GM18907 (cell line): ENCODE data around the gene COPS7A.

Experiments used
- ATAC-seq: cut with Tn5 transposase; IDR thresholded peaks from one replicate; pipeline ENCODE4 v1.9.1; 2021; ENCODE audit warnings: mild to moderate bottlenecking, moderate library complexity; ENCODE audit not compliant: unreplicated experiment

COPS7A gene, protein sequence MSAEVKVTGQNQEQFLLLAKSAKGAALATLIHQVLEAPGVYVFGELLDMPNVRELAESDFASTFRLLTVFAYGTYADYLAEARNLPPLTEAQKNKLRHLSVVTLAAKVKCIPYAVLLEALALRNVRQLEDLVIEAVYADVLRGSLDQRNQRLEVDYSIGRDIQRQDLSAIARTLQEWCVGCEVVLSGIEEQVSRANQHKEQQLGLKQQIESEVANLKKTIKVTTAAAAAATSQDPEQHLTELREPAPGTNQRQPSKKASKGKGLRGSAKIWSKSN

DNA sequence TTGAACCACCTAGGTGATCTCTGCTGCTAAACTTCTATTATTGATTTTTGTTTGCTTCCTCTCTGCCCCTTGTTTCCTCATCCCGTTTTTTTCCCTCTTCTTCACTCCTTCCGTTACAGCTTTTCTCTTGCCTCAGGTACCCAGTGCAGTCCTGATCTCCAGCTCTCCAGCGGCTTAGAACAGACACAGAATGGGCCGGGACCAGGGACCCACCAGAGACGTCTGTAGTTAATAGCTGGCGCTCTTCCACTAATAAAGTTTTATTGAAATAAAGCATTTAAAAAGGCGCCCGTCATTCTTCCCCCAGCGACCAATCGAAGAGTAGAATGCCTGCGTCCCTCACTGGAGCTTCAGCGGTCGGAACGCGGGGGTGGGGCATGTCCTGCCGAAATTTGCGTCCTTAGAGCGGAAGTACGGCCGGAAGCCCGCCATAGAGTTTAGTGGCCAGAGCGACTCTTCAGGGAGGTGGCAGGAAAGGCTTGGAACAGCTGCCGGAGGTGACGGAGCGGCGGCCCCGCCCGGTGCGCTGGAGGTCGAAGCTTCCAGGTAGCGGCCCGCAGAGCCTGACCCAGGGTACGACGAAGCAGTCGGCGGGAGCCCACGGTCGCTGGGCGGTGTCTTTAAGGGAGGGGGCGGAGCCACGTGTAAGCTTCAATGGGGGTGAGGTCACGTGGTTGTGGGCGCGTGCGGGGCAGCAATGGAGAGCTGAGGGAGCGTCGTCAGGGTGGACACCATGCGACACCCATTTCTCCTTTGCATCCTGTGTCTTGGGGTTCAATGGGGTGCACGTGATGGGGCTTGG, at the start of gene COPS7A:
Gene COPS7A, plus strand, starts transcription at position 440 of the 802 bp plus-strand sequence. CDS start 611 bp downstream, outside the sequence.
- peak; percentile 91 for ATAC-seq

DNA sequence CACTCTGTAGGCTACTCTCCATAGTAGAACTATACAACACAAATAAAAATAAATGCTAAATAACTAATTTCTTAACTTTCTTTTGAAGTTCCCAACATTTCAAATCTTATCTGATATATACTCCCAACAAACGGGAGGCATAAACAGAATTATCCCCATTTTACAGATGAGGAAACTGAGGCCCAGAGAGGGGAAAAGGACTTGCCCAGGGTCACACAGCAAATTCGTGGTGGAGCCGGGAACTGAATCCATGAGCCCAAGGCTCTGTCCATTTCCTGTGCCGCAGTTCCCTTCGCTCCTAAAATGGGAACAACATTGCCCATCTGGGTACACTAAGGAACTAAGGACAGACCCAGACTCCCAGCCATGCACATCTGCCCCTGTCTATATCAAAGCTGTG, 46.9 kb upstream of the COPS7A start:
- ATAC-seq = no peak

DNA sequence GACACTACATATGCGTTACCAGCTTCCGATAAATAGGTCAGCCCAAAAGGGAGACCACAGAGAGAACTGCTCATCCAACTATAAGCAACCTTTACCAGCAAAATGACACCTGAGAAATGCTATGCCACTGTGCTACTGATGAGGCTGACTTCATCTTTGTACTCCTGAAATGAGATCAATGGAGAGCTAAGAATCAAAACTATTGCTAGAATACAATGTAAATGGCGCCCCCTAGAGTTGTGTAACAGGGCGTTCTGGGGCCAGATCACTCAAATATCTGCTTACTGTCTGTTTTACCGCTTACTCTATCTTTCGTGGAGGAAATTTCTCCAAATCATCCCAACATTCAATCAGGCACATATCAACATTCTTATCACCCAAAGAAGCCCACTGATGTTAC, 39.2 kb upstream of the COPS7A start:
- no peak for ATAC-seq

DNA sequence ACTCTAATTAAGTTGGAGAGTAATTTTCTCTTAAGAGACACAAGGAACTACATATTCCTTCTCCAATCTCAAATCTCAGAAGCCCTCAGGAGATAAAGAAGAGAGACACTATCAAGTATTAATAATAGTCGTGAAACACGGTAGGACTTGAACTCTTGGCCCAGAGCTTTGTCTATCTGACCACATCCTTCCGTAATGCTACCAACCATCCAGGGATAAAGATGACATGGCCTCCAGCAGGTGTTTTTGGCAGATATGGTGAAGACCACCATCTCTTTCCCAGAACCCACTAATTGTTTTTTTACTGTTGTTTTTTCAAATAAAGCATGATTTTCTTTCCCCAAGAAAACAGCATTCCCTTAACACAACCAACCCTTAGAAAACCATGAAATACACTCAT, 38.0 kb upstream of the COPS7A start:
- no peak for ATAC-seq

DNA sequence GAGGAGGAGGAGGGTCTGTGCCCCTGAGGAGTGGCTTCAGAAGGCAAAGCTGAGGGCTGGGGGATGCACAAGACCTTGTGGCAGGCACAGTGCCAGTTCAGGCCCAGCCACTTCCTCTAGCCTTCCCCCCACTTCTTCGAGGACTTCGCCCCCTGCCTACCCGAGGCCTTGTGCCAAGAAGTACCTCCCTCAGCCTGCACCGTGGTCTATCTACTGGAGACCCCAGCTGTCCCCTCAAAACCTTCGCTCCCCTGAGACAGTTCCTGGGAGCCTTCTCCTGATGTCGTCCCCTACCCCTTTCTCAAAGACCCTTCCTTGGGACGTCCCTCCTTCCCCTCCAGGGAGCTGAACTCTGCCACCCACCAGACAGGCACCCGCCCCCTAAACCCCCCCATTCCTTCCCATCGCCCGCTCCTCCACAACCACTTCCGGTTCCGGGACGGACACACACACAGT, 35.3 kb upstream of the COPS7A start:
- ATAC-seq = peak; percentile 14

DNA sequence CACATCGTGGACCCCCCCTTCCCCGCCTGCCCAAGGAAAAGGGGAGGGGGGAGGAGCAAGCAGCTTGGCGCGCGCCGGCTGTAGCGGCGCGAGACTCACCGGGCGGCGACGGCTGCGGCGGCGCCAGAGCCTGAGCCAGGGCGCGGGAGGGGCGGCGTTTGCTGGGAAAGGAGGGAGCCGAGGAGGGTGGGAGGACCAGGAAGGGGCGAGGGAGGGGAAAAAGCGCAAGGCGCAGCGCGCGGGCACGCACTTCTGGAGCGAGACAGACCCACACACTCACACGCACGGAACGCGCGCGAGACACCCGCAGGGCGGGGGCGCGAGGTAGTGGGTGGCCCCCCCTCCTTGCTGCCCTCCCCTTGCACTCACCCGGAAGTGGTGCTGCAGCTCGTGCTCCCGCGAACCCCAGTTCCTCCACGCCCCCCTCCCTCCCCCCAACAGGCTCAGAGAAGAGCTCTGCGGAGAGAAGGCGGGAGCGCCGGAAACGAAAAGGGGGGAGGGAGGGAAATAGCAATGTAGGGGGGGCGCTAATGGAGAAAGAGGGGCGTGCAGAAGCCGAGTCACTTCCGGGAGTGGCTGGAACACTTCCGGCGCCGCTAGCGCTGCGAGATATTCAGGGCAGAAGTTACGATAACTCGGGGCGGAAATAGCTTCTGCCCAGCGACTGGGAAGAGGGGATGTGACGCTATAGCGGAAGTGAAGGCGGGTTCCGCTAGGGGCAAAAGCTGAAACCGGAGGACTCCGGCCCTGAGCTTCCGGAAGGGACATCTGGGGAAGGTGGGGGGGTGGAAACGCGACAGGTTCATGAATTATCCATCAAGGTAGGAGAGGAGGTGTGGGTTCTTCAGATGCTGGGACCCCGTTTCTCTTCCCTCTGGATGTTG, 34.6 kb upstream of the COPS7A start, which contains the start of gene ZNF384:
Gene ZNF384, minus strand, starts transcription at position 377 of the 884 bp plus-strand sequence. CDS start 9,855 bp downstream, outside the sequence.
- peak; percentile 82 for ATAC-seq

DNA sequence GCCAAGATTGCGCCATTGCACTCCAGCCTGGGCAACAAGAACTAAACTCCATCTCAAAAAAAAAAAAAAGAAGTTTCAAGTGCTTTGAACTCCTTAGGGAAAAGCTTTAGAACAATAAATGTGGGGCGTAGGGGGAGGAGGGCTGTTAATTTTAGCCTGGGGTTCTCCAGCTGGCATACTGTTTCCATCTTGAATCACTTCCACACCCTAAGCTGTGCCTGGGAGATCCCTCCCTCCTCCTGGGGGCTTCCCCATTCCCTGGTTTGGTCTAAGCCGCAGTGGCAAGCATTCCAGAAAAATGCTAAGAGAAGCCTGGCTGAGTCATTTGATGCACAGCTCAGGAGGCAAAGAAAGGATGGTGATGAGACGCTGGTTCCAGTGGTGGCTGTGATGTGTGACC, 32.4 kb upstream of the COPS7A start:
- no peak for ATAC-seq

DNA sequence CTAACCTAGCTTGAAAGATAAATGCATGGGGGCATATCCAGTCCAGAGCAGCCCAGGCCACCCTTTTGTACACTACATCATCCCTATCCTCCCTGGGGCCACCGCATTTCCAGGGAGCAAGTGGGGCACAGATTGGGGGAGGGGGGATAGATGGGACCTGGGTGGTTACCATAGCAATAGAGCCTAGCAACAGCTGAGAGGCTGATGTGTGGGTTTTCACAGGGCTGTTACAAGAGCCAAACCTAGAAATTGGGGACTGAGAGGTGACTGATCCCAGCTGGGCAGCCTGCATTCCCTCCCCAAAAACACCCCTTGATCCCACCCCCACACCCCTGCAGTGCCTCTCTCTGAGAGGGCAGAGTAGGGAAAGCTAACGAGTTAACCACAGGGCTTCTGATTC, 31.0 kb upstream of the COPS7A start:
- ATAC-seq = no peak

DNA sequence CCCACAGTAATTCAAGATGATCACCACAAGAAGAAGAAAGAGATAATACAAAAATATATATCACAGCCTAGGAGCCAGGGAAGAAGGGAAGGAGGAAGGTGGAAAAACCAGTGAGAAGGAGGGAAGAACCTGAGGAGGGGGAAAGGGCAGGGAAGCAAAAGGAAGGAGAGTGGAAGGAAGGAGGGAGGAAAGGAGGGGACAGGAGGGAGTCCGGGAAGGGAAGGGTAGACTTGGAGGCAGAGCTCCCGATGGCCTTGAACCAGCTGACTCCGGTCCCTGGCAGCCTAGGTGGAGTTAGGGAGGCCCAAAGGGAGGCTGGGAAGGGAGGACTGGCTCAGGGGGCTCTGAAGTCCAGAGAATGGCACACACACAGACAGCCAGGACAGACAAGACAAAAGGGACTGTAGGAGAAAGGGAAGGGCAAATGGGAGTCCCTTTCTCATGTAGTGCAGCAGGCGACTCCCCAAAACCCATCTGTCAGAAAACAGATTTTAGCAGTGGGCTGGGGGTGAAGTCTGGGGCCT, 30.0 kb upstream of the COPS7A start:
- no peak for ATAC-seq

DNA sequence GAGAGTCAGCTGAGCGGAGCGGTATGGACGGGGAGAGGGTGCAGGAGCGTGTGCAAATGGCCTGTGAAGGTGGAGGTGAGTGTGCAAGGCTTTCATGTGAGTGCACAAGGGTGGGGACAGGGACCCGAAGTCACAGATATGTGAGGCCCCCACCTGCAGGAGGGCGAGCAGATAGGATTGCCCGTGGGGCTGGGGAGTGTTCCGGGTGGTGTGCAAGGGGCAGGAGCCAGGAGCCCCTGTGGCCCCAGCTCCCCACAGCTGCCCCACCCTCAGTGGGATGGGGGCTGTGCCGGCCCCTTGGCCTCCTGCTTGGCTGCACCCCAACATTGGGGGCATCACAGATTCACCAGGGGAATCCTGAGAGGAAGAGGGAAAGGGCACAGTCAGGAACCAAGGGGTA, 29.1 kb upstream of the COPS7A start:
- no peak for ATAC-seq

DNA sequence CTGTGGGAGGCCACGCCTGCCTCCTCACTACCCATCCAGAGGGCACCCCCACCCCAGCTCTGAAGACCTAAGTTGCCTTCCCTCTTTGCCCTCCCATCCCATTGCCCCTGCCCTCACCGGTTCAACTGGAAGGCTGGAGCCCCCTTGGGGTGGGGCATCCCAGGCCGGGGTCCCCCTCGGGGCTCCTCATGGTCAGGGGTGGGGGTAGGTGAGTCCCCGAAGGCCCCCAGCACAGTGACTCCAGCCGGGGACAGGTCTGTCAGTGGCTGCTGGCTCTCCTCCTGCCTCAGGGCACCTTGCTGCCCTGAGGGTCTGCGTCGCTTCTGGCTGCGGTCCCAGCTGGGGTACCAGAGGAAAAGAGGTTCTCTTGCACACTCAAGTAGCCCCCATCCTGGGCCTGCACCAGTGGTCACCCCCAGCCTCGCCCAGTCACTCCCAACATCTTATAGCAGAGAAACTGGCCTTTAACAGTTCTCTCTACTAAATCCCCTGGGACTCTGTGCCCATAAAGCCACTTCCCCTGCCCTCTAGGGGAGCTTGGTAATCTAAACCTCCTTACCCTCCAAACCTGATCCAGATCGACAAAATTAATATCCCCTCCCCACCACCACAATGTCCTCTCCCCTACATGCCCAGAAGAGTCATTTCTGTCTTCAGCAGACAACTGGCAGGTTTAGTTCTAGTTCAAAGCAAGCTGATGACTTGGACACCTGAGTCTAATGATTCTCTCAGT, 28.4 kb upstream of the COPS7A start:
- ATAC-seq = no peak

DNA sequence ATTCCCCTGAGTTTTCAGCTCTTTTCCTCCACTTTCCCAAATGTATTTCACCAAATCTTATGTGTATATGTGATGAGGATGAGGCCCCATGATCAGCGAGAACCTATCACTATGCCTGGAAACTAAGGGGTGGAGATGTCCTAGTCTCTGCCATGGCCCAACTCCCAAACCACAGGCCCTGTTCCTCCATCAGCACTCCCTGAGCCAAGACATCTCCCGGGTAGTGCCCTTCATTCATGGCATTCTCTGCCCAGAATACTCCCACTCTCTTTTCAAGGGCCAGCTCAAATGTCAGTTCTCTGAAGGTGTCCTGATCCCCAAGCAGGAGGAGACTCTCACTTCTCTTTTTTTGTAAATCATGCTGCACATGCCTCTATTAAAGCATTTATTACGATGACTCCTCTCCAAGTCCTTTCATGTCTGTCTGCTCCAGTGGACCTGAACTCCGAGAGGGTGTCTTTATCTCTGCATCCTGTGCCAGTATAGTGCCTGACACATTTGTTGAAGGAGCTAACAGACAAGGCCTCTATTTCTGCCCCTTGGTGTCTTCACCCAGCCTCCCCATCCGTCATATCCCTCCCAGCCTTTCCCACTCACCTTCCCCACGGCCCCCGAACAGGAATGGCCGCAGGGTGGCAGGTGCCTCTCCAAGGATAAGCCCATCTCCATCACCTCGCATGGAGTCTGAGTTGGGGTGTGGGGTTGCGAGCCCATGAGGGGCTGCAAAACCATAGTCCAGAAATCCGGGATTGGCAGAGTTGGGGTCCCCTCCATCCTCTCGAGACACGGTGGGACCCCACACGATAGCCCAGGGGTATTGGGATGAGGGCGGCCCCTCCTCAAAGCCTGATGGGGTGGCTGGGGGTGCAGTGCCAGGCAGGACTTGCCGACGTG, 26.9 kb upstream of the COPS7A start:
- no peak for ATAC-seq

DNA sequence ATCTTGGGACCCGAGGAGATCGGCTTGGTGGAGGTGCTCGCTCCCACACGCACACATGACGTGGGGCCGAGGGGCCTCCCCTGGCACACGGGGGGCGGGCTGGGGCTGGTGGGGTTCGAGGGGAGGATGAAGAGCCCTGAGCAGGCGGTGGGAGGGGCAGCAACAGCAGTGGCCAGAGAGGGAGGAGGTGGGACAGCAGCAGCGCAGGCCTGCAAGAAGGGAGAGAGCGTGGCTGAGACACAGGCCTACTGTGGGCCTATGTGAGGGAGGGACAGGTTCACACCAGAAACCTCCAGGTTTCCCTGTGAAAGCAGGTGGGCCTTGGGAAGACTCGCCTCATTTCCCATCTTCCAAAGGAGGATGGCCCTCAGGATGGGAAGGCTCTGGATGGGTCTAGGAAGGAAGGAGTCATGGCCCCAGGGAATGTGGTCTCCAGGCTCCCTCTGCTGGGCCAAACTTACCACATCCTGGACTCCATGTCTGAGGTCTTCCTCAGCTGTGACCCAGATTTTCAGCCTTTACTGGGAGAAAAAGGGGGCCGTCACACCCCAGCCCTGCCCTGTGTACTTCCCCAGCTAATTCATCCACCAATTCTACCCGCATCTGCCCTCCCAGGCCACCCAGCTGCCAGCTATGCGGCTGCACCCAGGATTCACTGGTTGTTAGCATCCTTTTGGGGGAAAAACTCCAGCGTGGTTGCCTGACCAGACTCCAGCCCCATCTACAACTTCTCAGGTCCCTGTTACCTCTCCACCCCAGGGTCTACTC, 26.1 kb upstream of the COPS7A start:
- no peak for ATAC-seq

DNA sequence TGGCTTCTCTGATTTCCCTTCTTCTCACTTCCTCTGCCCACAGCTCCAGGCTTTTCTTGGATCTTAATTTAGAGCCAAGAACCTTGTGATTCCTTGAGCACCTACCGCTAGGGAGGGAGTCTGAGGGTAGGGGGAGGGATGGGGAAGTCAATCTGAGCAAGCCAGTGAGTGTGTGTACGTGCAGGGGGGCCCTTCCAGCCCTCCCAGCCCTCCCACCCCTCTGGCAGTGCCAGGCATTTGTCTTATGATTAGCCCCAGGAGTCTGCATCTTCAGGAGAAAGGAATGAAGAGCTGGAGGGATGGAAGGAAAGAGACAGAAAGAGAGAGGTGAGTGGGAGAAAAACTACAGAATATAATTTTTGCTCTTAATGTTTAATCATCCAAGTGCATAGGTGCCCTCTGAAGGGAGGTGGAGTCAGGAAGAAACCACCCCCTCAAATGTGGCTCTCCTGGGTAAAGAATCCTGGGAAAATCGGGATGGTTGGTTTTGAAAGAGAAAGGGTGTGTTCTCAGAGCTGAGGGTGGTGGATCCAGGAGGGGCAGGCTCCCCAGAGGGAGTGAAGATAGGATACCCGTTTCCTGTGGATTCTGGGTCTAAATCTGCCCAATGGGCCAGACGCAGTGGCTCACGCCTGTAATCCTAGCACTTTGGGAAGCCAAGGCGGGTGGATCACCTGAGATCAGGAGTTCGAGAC, 25.3 kb upstream of the COPS7A start:
- no peak for ATAC-seq

DNA sequence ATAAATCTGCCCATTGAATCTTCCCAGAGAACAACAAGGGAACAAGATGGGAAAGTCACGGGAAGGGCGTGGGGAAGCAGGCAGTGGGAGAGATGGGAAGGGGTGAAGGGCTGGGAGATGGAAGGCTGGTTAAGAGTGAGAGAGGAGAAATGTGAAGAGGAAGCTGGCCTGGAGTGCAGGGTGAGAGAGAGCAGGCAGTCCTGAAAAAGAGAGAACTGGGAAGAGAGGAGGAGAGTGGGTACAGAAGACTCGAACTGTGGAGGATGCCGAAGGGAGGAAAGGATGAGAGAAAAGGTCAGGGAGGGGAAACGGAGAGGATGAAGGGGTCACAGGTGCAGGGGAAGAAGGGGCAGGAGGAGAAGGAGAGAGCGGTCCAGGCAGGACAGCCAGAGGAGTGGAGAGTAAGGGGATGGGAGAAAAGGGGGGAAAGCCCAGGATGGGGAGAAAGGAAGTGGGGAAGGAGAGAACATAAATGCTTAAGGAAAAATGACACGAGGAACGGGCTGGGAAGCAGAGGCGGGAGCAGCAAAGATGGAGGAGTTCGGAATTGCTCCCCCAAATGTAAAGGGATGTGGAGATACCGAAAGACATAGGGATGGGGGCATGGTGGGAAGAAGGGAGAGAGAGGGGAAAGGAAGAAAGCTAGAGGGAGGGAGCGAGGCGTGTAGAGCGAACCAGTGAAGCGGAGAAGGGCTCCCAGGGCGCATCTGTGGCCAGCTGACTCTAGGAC, 24.4 kb upstream of the COPS7A start:
- no peak for ATAC-seq

DNA sequence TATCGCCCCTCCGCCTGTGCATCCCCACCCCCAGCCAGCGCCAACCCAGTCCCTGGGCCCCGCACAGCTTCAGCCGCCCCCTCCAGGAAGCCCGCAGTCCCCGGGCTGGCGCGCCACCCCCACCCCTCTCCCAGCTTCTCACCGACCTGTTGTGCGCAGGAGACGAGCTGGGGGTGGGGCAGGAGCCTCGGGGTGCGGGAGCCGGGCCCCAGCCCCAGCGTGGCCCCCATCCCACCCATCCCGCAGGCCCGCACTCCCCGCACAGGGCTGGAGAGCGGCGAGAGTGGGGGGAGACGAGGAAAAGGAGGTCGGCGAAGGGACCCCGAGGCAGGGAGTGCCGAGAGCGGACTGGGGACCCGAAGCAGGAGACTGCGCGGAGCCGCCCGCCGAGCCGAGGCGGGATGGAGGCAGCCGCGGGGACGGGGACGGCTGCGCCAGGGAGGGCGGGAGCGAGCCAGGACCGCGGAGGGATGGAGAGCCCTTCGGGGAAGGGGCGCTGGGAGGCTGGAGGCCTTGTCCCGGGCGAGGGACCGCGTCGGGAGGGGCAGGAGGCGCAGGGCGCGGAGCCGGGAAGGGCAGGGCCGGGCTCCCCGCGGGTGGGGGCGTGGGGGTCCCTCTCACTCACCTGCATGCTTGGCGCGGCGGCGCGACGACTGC, 23.7 kb upstream of the COPS7A start:
- no peak for ATAC-seq

DNA sequence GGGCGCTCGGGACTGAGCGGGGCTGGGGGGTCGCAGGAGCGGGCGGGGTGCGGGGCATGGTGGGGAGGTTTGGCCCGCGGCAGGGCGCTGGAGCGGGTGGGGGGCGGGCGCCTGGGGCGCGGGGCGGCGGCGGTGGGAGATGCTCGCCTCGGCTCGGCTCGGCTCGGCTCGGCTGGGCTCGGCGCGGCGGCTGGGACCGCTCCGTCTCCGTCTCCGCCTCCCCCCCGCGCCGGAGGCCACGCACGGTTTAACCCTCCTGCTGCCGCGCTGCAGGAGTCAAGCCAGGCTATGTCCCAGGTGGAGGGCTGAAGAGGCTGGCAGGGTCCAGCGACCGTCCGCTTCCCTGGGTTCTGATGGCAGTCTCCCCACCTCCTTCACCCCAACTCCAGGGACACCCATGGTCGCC, 23.2 kb upstream of the COPS7A start, which contains the start of gene PIANP:
Gene PIANP, minus strand, starts transcription at position 170 of the 406 bp plus-strand sequence. CDS start 2,754 bp downstream, outside the sequence.
- no peak for ATAC-seq
